ENCODE results near the gene LDLRAD4.

Gene LDLRAD4

GRCh38 chr18:13570856-13571495 lies 352.4 kb downstream of the LDLRAD4 start:
- H3K27ac ChIP-seq (ENCODE audit: low read depth, low read length): no peak overlapping the region
- TF ChIP-seq EZH2phosphoT487 (conservative IDR thresholded peaks at IDR 0.05; ENCODE audit: low read length) (no peak), CTCF (IDR thresholded peaks at IDR 0.05; ENCODE audit: insufficient read depth, low read length, poor library complexity, severe bottlenecking) (no peak)
- H3K27me3 ChIP-seq (ENCODE audit: low read length): no peaks in the 10 kb centered on the region
- H2AFZ ChIP-seq (ENCODE audit: low read depth, low read length, severe bottlenecking): no peak overlapping the region
- no peaks in the 10 kb centered on the region for H3K36me3 ChIP-seq (ENCODE audit: low read length)
- H3K79me2 ChIP-seq (ENCODE audit: insufficient read depth, low read length): no peaks in the 10 kb centered on the region
- H3K9ac ChIP-seq (ENCODE audit: low read length): no peak overlapping the region
- H3K9me2 ChIP-seq (replicated peaks; ENCODE audit: insufficient read depth, low read length): no peaks in the 10 kb centered on the region
- H3K9me3 ChIP-seq (ENCODE audit: insufficient read depth, low read length): no peaks in the 10 kb centered on the region
- H3K4me3 ChIP-seq (ENCODE audit: insufficient read depth, low read length, poor library complexity, severe bottlenecking): no peak overlapping the region
- H4K20me1 ChIP-seq (ENCODE audit: low read depth, low read length): no peaks in the 10 kb centered on the region
- H3F3A ChIP-seq (ENCODE audit: insufficient read depth): peaks cover 15% of the 10 kb centered on the region
- H3K4me2 ChIP-seq (ENCODE audit: low read depth, low read length, poor library complexity, severe bottlenecking): no peak overlapping the region

- Histone ChIP-seq H3K27me3 (ENCODE audit: low read length) (no peaks in the 10 kb centered on the region), H3K9ac (ENCODE audit: low read length) (no peak overlapping the region), H3K9me2 (replicated peaks; ENCODE audit: insufficient read depth, low read length) (no peaks in the 10 kb centered on the region), H3K4me2 (ENCODE audit: low read depth, low read length, poor library complexity, severe bottlenecking) (no peak overlapping the region), H3K36me3 (ENCODE audit: low read length) (no peaks in the 10 kb centered on the region), H3F3A (ENCODE audit: insufficient read depth) (peaks cover 12% of the 10 kb centered on the region), H3K79me2 (ENCODE audit: insufficient read depth, low read length) (no peaks in the 10 kb centered on the region), H3K27ac (ENCODE audit: low read depth, low read length) (no peak overlapping the region), H4K20me1 (ENCODE audit: low read depth, low read length) (no peaks in the 10 kb centered on the region), H3K4me3 (ENCODE audit: insufficient read depth, low read length, poor library complexity, severe bottlenecking) (no peak overlapping the region), H2AFZ (ENCODE audit: low read depth, low read length, severe bottlenecking) (no peak overlapping the region), H3K9me3 (ENCODE audit: insufficient read depth, low read length) (no peaks in the 10 kb centered on the region)
- TF ChIP-seq EZH2phosphoT487 (conservative IDR thresholded peaks at IDR 0.05; ENCODE audit: low read length): no peak
- TF ChIP-seq CTCF (IDR thresholded peaks at IDR 0.05; ENCODE audit: insufficient read depth, low read length, poor library complexity, severe bottlenecking): no peak
These were observed 353.6 kb downstream of the LDLRAD4 start for GRCh38 chr18:13572148-13572547.

- Histone ChIP-seq H3K36me3 (ENCODE audit: low read length) (no peaks in the 10 kb centered on the region), H3K27ac (ENCODE audit: low read depth, low read length) (no peak overlapping the region), H3K27me3 (ENCODE audit: low read length) (no peaks in the 10 kb centered on the region), H4K20me1 (ENCODE audit: low read depth, low read length) (no peaks in the 10 kb centered on the region), H3K4me3 (ENCODE audit: insufficient read depth, low read length, poor library complexity, severe bottlenecking) (no peak overlapping the region), H3F3A (ENCODE audit: insufficient read depth) (peaks cover 12% of the 10 kb centered on the region), H2AFZ (ENCODE audit: low read depth, low read length, severe bottlenecking) (no peak overlapping the region), H3K9me3 (ENCODE audit: insufficient read depth, low read length) (no peaks in the 10 kb centered on the region), H3K9ac (ENCODE audit: low read length) (no peak overlapping the region), H3K4me2 (ENCODE audit: low read depth, low read length, poor library complexity, severe bottlenecking) (no peak overlapping the region), H3K79me2 (ENCODE audit: insufficient read depth, low read length) (no peaks in the 10 kb centered on the region), H3K9me2 (replicated peaks; ENCODE audit: insufficient read depth, low read length) (no peaks in the 10 kb centered on the region)
- TF ChIP-seq EZH2phosphoT487 (conservative IDR thresholded peaks at IDR 0.05; ENCODE audit: low read length) (no peak), CTCF (IDR thresholded peaks at IDR 0.05; ENCODE audit: insufficient read depth, low read length, poor library complexity, severe bottlenecking) (no peak)
These were observed 354.2 kb downstream of the LDLRAD4 start for GRCh38 chr18:13572721-13573120.

All from SU-DHL-6 (cell line).